ENCODE data around the gene SLC25A34.

GRCh38 chr1:15723631-15724246, 12.3 kb upstream of the SLC25A34 start:
- TF ChIP-seq CTCF (IDR thresholded peaks at IDR 0.05; ENCODE audit: low read depth, low read length) (no peak), POLR2A (IDR thresholded peaks at IDR 0.05; ENCODE audit: extremely low read depth, insufficient read length) (no peak)
